Measurements from ENCODE around the gene GULP1. TPM values are rescaled to one million over a fixed set of nuclear protein-coding genes. Genes with fewer than 3 reads are reported as not detected.

Gene GULP1
- total and polyA plus RNA-seq, 10 of the 15 experiments (the other 5 are each of a cell fraction or from before 2014, with no cell fraction given) = 0.02 to 1.3 (median 0.15) TPM; not detected in 5

GRCh38 chr2:188439986-188440385, 148.3 kb downstream of the GULP1 start:
- no peaks in the 10 kb centered on the region for H4K20me1 ChIP-seq (ENCODE audit: control insufficient read depth, insufficient read depth)
- ChIA-PET SMC1A (ENCODE audit: uncharacterized antibody, unreplicated experiment) (interaction anchor here (0.8 kb wide), 1 partner anchor 32 kb away, joined by 3 read pairs; no protein-coding TSS in a partner anchor), RAD21 (ENCODE audit: unreplicated experiment) (no interaction called here), CTCF (no interaction called here), POLR2A (no interaction called here)
- no peak for FAIRE-seq
- H3K9me3 ChIP-seq (replicated peaks; ENCODE audit: control insufficient read depth, insufficient read depth, low read length) = no peaks in the 10 kb centered on the region
- no peak overlapping the region for H3K4me2 ChIP-seq (ENCODE audit: control insufficient read depth, insufficient read depth)
- no peak for DNase-seq (ENCODE audit: low read depth, low spot score)
- no peaks in the 10 kb centered on the region for H3K36me3 ChIP-seq (ENCODE audit: control insufficient read depth in 2 of 2, insufficient read depth in 2 of 2, low read length in 1 of 2)
- H3K27me3 ChIP-seq (replicated peaks in 1 of 2; ENCODE audit: control insufficient read depth in 2 of 2, insufficient read depth in 2 of 2, low read length in 1 of 2) = no peaks in the 10 kb centered on the region
- TF ChIP-seq NR2F1 (conservative IDR thresholded peaks at IDR 0.05) (no peak), FOS (IDR thresholded peaks at IDR 0.05; ENCODE audit: borderline replicate concordance, extremely low read depth, insufficient read length) (no peak)
- no peak for ATAC-seq
- H2AFZ ChIP-seq (ENCODE audit: control insufficient read depth, low read depth, low read length) = no peak overlapping the region
- in situ Hi-C loops (cut with MboI) (no loop called here), intact Hi-C loops (cut with micrococcal nuclease; ENCODE audit: unreplicated experiment) (no loop called here)
- BruUV-seq (replicated peaks) = no TSS peak
- no peak overlapping the region for H3K27ac ChIP-seq (ENCODE audit: control insufficient read depth, insufficient read depth)
- H3K9ac ChIP-seq (ENCODE audit: control insufficient read depth, insufficient read depth, low read length) = no peak overlapping the region
- H3K79me2 ChIP-seq (ENCODE audit: control insufficient read depth, insufficient read depth, low read length) = no peaks in the 10 kb centered on the region
- H3K4me1 ChIP-seq (ENCODE audit: control insufficient read depth, insufficient read depth, low read length) = no peaks in the 10 kb centered on the region
- H3K4me3 ChIP-seq = no peak overlapping the region

DNA sequence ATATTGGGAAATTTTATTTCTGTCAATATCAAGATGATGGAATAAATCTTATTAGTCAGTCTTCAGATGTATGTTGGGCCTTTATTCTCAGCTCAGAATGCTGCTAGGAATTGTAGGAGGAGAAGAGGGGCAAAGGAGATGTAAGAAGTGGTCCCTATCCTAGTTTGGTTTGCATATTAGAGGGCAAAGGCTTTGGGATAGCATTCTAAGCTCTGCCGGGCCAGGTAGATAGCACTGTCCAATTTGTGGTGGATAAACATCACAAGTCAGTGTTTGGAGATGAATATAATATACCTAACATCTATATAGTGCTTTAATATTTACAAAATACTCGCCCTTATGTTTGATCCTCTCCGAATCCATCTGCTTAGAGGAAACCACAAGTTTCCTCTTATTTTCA, 149.2 kb downstream of the GULP1 start:
- no peaks in the 10 kb centered on the region for H3K36me3 ChIP-seq (ENCODE audit: control insufficient read depth in 2 of 2, insufficient read depth in 2 of 2, low read length in 1 of 2)
- FAIRE-seq (no peak), DNase-seq (ENCODE audit: low read depth, low spot score) (no peak), ATAC-seq (no peak)
- ChIA-PET CTCF (no interaction called here), POLR2A (no interaction called here), SMC1A (ENCODE audit: uncharacterized antibody, unreplicated experiment) (no interaction called here), RAD21 (ENCODE audit: unreplicated experiment) (no interaction called here)
- H2AFZ ChIP-seq (ENCODE audit: control insufficient read depth, low read depth, low read length) = no peak overlapping the region
- no peak overlapping the region for H3K9ac ChIP-seq (ENCODE audit: control insufficient read depth, insufficient read depth, low read length)
- intact Hi-C loops (cut with micrococcal nuclease; ENCODE audit: unreplicated experiment) = no loop called here
- H3K79me2 ChIP-seq (ENCODE audit: control insufficient read depth, insufficient read depth, low read length) = no peaks in the 10 kb centered on the region
- no peaks in the 10 kb centered on the region for H3K9me3 ChIP-seq (replicated peaks; ENCODE audit: control insufficient read depth, insufficient read depth, low read length)
- H4K20me1 ChIP-seq (ENCODE audit: control insufficient read depth, insufficient read depth) = no peaks in the 10 kb centered on the region
- TF ChIP-seq SREBF1 (IDR thresholded peaks at IDR 0.05; ENCODE audit: low read length) (no peak), CBX3 (IDR thresholded peaks at IDR 0.05; ENCODE audit: borderline replicate concordance, low read depth) (no peak), ZBED1 (IDR thresholded peaks at IDR 0.05; ENCODE audit: borderline replicate concordance) (no peak), BACH1 (IDR thresholded peaks at IDR 0.05; ENCODE audit: borderline replicate concordance) (no peak), ZNF24 (IDR thresholded peaks at IDR 0.05) (no peak), TBL1XR1 (IDR thresholded peaks at IDR 0.05; ENCODE audit: low read depth, low read length) (no peak), PKNOX1 (IDR thresholded peaks at IDR 0.05) (no peak), SIX5 (IDR thresholded peaks at IDR 0.05; ENCODE audit: low read depth, low read length, severe bottlenecking) (no peak), SIN3A (IDR thresholded peaks at IDR 0.05; ENCODE audit: low read depth, low read length) (no peak), NR2F1 (conservative IDR thresholded peaks at IDR 0.05) (no peak), PAX5 (IDR thresholded peaks at IDR 0.05; ENCODE audit: borderline replicate concordance, low read depth, low read length) (no peak)
- TF ChIP-seq, protein P1, sequence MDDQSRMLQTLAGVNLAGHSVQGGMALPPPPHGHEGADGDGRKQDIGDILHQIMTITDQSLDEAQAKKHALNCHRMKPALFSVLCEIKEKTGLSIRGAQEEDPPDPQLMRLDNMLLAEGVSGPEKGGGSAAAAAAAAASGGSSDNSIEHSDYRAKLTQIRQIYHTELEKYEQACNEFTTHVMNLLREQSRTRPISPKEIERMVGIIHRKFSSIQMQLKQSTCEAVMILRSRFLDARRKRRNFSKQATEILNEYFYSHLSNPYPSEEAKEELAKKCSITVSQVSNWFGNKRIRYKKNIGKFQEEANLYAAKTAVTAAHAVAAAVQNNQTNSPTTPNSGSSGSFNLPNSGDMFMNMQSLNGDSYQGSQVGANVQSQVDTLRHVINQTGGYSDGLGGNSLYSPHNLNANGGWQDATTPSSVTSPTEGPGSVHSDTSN (IDR thresholded peaks at IDR 0.05; ENCODE audit: insufficient replicate concordance, low read depth, low read length) = no peak
- no peak overlapping the region for H3K4me3 ChIP-seq
- no peaks in the 10 kb centered on the region for H3K4me1 ChIP-seq (ENCODE audit: control insufficient read depth, insufficient read depth, low read length)
- H3K27ac ChIP-seq (ENCODE audit: control insufficient read depth, insufficient read depth) = no peak overlapping the region
- BruUV-seq (replicated peaks) = no TSS peak
- H3K4me2 ChIP-seq (ENCODE audit: control insufficient read depth, insufficient read depth) = no peak overlapping the region
- no peaks in the 10 kb centered on the region for H3K27me3 ChIP-seq (replicated peaks in 1 of 2; ENCODE audit: control insufficient read depth in 2 of 2, insufficient read depth in 2 of 2, low read length in 1 of 2)
- in situ Hi-C loops (cut with MboI) = no loop called here
- 0% methylated on average over 3 of the region's 3 CpGs for WGBS (ENCODE audit: insufficient coverage, insufficient replicate concordance, low lambda C conversion rate, missing lambda C conversion rate)
